GM12878 (cell line): ENCODE results near the gene DNAAF1. TPM values are rescaled to one million over a fixed set of nuclear protein-coding genes. Genes with fewer than 3 reads are reported as not detected.

Experiments used
- ATAC-seq: fragments of 200-7000 bp; cut with Tn5 transposase; 3 replicates; pipeline ENCODE4 v1.9.1; 2020; ENCODE audit warnings: mild to moderate bottlenecking, moderate library complexity
- BruUV-seq: library from RNA; stranded (reverse); fragments of 400-500 nt; replicated peaks from 2 replicates; lab custom pipeline; 2021; lab: Mats Ljungman, UMichigan
- CTCF ChIA-PET: fragments of 300-600 bp; sonication (Branson Sonifier 250); formaldehyde crosslinking; extraction: SDS; loops from one replicate; lab custom pipeline; 2021; ENCODE audit warnings: inconsistent platforms; lab: Yijun Ruan, JAX
- POLR2A ChIA-PET: fragments of 350-600 bp; formaldehyde crosslinking; extraction: SDS; loops from one replicate; lab custom pipeline; 2021; ENCODE audit warnings: inconsistent platforms; lab: Charles Lee
- RAD21 ChIA-PET: fragments of 300-600 bp; sonication (Branson Sonifier 250); formaldehyde crosslinking; loops from one replicate; lab custom pipeline; 2023; ENCODE audit warnings: antibody characterized with exemption; ENCODE audit not compliant: unreplicated experiment; lab: Charles Lee
- SMC1A ChIA-PET: fragments of 300-600 bp; sonication (Branson Sonifier 250); formaldehyde crosslinking; loops from one replicate; lab custom pipeline; 2023; ENCODE audit not compliant: unreplicated experiment, uncharacterized antibody; lab: Charles Lee
- DNase-seq: peaks from one replicate; pipeline ENCODE4 v3.0.0-alpha.2; 2011; ENCODE audit warnings: low read depth, low spot score
- FAIRE-seq: peaks from 3 replicates; lab custom pipeline; 2011; peaks lifted over from hg19 to GRCh38; lab: Jason Lieb, UNC
- H2AFZ ChIP-seq: 2 replicates; pipeline ENCODE4 v1.6.0; 2011; ENCODE audit warnings: low read depth, low read length, control low read depth; ENCODE audit not compliant: control insufficient read depth
- H3K27ac ChIP-seq: 2 replicates; pipeline ENCODE4 v1.5.1; 2011; ENCODE audit warnings: control low read depth; ENCODE audit not compliant: control insufficient read depth, insufficient read depth
- H3K27me3 ChIP-seq, 2 experiments: replicated peaks in 1 of 2; 2 replicates each; pipeline versions ENCODE4 v1.6.0 to v1.6.1; 2011; ENCODE audit warnings: low read length in 1 of 2; ENCODE audit not compliant: control insufficient read depth in 2 of 2, insufficient read depth in 2 of 2
- H3K36me3 ChIP-seq, 2 experiments: 2 replicates each; pipeline ENCODE4 v1.5.1; 2011; ENCODE audit warnings: low read length in 1 of 2; ENCODE audit not compliant: control insufficient read depth in 2 of 2, insufficient read depth in 2 of 2
- H3K4me1 ChIP-seq: 2 replicates; pipeline ENCODE4 v1.6.1; 2011; ENCODE audit warnings: mild to moderate bottlenecking, low read length, moderate library complexity, mixed read lengths; ENCODE audit not compliant: control insufficient read depth, insufficient read depth
- H3K4me2 ChIP-seq: 2 replicates; pipeline ENCODE4 v1.6.0; 2011; ENCODE audit warnings: control low read depth; ENCODE audit not compliant: control insufficient read depth, insufficient read depth
- H3K4me3 ChIP-seq: fragments of 200-600 bp; sonication (generic); 2 replicates; pipeline ENCODE4 v1.5.1; 2016
- H3K79me2 ChIP-seq: 2 replicates; pipeline ENCODE4 v1.6.0; 2011; ENCODE audit warnings: low read length; ENCODE audit not compliant: control insufficient read depth, insufficient read depth
- H3K9ac ChIP-seq: 2 replicates; pipeline ENCODE4 v1.8.0; 2011; ENCODE audit warnings: low read length, control low read depth, mixed read lengths; ENCODE audit not compliant: control insufficient read depth, insufficient read depth
- H3K9me3 ChIP-seq: replicated peaks from 3 replicates; pipeline ENCODE4 v1.5.1; 2011; ENCODE audit warnings: mild to moderate bottlenecking, low read length; ENCODE audit not compliant: control insufficient read depth, insufficient read depth
- H4K20me1 ChIP-seq: 2 replicates; pipeline ENCODE4 v1.6.0; 2011; ENCODE audit not compliant: control insufficient read depth, insufficient read depth
- ATF2 ChIP-seq: IDR thresholded peaks from 2 replicates; pipeline ENCODE4 v1.6.1; 2012; ENCODE audit warnings: low read length, inconsistent platforms
- ATF7 ChIP-seq: fragments of 450-650 bp; IDR thresholded peaks from 2 replicates; pipeline ENCODE4 v1.6.1; 2016; ENCODE audit warnings: low read depth, mild to moderate bottlenecking
- CEBPZ ChIP-seq: fragments of 150-350 bp; IDR thresholded peaks from 2 replicates; pipeline ENCODE4 v1.6.1; 2016; ENCODE audit warnings: low read depth, low read length
- EZH2 ChIP-seq: IDR thresholded peaks from 2 replicates; pipeline ENCODE4 v1.6.1; 2012; ENCODE audit warnings: low read depth, mild to moderate bottlenecking, control low read depth, inconsistent platforms, low read length, borderline replicate concordance; ENCODE audit not compliant: control insufficient read depth
- GABPA ChIP-seq: IDR thresholded peaks from 2 replicates; pipeline ENCODE4 v1.6.1; 2014; ENCODE audit warnings: antibody characterized with exemption, low read depth, mild to moderate bottlenecking, inconsistent platforms
- HDAC2 ChIP-seq: fragments of 200-600 bp; sonication (generic); IDR thresholded peaks from 2 replicates; pipeline ENCODE4 v1.6.1; 2017
- HDGF ChIP-seq: fragments of 450-650 bp; IDR thresholded peaks from 2 replicates; pipeline ENCODE4 v1.6.1; 2016; ENCODE audit warnings: antibody characterized with exemption
- MTA2 ChIP-seq: fragments of 450-650 bp; IDR thresholded peaks from 2 replicates; pipeline ENCODE4 v1.6.1; 2016; ENCODE audit warnings: low read depth, mild to moderate bottlenecking, moderate library complexity
- NFYB ChIP-seq: IDR thresholded peaks from 2 replicates; pipeline ENCODE4 v1.6.1; 2011; ENCODE audit warnings: low read depth, mild to moderate bottlenecking, low read length, improper control_type of control experiment, moderate library complexity; ENCODE audit not compliant: insufficient read depth
- PRDM15 ChIP-seq: fragments of 450-650 bp; formaldehyde crosslinking; IDR thresholded peaks from 2 replicates; pipeline ENCODE4 v1.4.0; 2020; ENCODE audit warnings: mild to moderate bottlenecking, moderate library complexity
- RFX5 ChIP-seq: IDR thresholded peaks from 2 replicates; pipeline ENCODE4 v1.6.1; 2011; ENCODE audit warnings: low read depth, low read length, improper control_type of control experiment
- SPI1 ChIP-seq: IDR thresholded peaks from 2 replicates; pipeline ENCODE4 v1.6.1; 2011; ENCODE audit warnings: low read depth, mild to moderate bottlenecking, low read length, moderate library complexity, borderline replicate concordance; ENCODE audit not compliant: insufficient read depth
- SREBF2 ChIP-seq: IDR thresholded peaks from 2 replicates; pipeline ENCODE4 v1.6.1; 2012; ENCODE audit warnings: mild to moderate bottlenecking, low read length
- SRF ChIP-seq, 2 experiments: IDR thresholded peaks; 2 replicates each; pipeline ENCODE4 v1.6.1; 2011; ENCODE audit warnings: low read depth in 2 of 2, low read length in 2 of 2, mild to moderate bottlenecking in 1 of 2, moderate library complexity in 1 of 2
- STAT3 ChIP-seq: IDR thresholded peaks from 2 replicates; pipeline ENCODE4 v1.6.1; 2011; ENCODE audit warnings: low read depth, low read length, improper control_type of control experiment
- ZBED1 ChIP-seq: IDR thresholded peaks from 2 replicates; pipeline ENCODE4 v1.6.1; 2016; ENCODE audit warnings: borderline replicate concordance
- WGBS: methylation state at CpG from one replicate; pipeline ENCODE4 v1.1.6; 2016; ENCODE audit warnings: low lambda C conversion rate; ENCODE audit not compliant: insufficient replicate concordance, insufficient coverage; ENCODE audit errors: missing lambda C conversion rate; 5-methylcytosine and 5-hydroxymethylcytosine counted together
- in situ Hi-C: fragments of 300-500 bp; cut with MboI; formaldehyde crosslinking; loops from 9 replicates; pipeline ENCODE4 v1.14.3; 2018; ENCODE audit warnings: mixed read lengths
- intact Hi-C: fragments of 100-400 bp; cut with micrococcal nuclease; formaldehyde crosslinking; loops from one replicate; pipeline ENCODE4 v1.14.2; 2022; ENCODE audit not compliant: unreplicated experiment
- polyA plus RNA-seq, 11 experiments: library from polyadenylated mRNA; depleted of rRNA in 4 of 11; unstranded in 6 of 11; stranded (reverse) in 5 of 11; fragments of >200 nt; fragmentation: Nextera tagmentation in 4 of 11; fragmentation: Illumina TruSeq in 1 of 11; extraction: Ambion mirVana in 4 of 11; extraction: Trizol in 1 of 11; gene quantifications; 1 replicate in 1 of 11; 2 replicates in 10 of 11; pipeline versions ENCODE4 v1.2.1 to v1.2.3, GENCODE V29; 2011 to 2016; ENCODE audit warnings: inconsistent platforms in 2 of 11, missing spikeins in 2 of 11, low read depth in 1 of 11
- total RNA-seq, 4 experiments: library from RNA; depleted of rRNA in 3 of 4; stranded (reverse); fragments of >200 nt in 3 of 4; fragmentation: Illumina TruSeq in 1 of 4; extraction: Trizol in 1 of 4; gene quantifications; 2 replicates each; pipeline versions ENCODE4 v1.2.1 to v1.2.3, GENCODE V29; 2013 to 2021

DNAAF1 gene
- total and polyA plus RNA-seq, 10 of the 15 experiments (the other 5 are each of a cell fraction or from before 2014, with no cell fraction given) = 0.02 to 0.76 (median 0.08) TPM; not detected in 6

GRCh38 chr16:84119368-84119767 lies 25.7 kb upstream of the DNAAF1 start:
- RAD21 ChIA-PET = no interaction called here
- Histone ChIP-seq H3K27me3 (no peaks in the 10 kb centered on the region), H3K36me3 (no peaks in the 10 kb centered on the region; a peak in 1 of 4 replicates), H3K9ac (no peak overlapping the region), H3K27ac (no peak overlapping the region), H3K9me3 (no peaks in the 10 kb centered on the region), H3K4me2 (no peak overlapping the region), H3K4me3 (no peak overlapping the region), H4K20me1 (no peaks in the 10 kb centered on the region), H2AFZ (no peak overlapping the region), H3K79me2 (peaks cover 24% of the 10 kb centered on the region), H3K4me1 (peaks cover 9% of the 10 kb centered on the region; the same call in 1 of the 2 replicates)
- FAIRE-seq = no peak
- SMC1A ChIA-PET = interaction anchor here (1.1 kb wide), 1 partner anchor 67 kb away, joined by 3 read pairs; the partner anchor contains the start of gene TAF1C
- intact Hi-C loops (no loop called here), in situ Hi-C loops (no loop called here)
- WGBS = over 99% methylated on average over 12 of the region's 13 CpGs
- ATAC-seq = no peak
- POLR2A ChIA-PET = no interaction called here
- BruUV-seq = no TSS peak
- no peak for DNase-seq
- CTCF ChIA-PET = interaction anchor here (1.6 kb wide), 1 partner anchor 13 kb away, joined by 5 read pairs; no protein-coding TSS in a partner anchor
- TF ChIP-seq STAT3 (no peak), GABPA (no peak), NFYB (no peak), SRF (IDR thresholded peaks at IDR 0.05; ENCODE audit: low read depth in 2 of 2, low read length in 2 of 2) (no peak), EZH2 (no peak), HDAC2 (no peak), SREBF2 (no peak), ATF2 (no peak), RFX5 (no peak), CEBPZ (no peak), ZBED1 (no peak), HDGF (no peak), ATF7 (no peak), SPI1 (no peak), MTA2 (no peak), PRDM15 (CRISPR knock-in tag) (no peak)
